H9 (cell line): ENCODE data around the gene SLC19A1. TPM values are rescaled to one million over a fixed set of nuclear protein-coding genes. Genes with fewer than 3 reads are reported as not detected.

ENCODE experiments used
- DNase-seq: peaks from one replicate; pipeline ENCODE4 v3.0.0-alpha.2; 2017
- H2AFZ ChIP-seq: one replicate; pipeline ENCODE4 v1.6.1; 2013; ENCODE audit warnings: mild to moderate bottlenecking, low read length, control low read depth, moderate library complexity
- H2AK5ac ChIP-seq: 2 replicates; pipeline ENCODE4 v1.6.1; 2013; ENCODE audit warnings: low read length, control low read depth, mixed read lengths; ENCODE audit not compliant: insufficient read length
- H2BK120ac ChIP-seq: one replicate; pipeline ENCODE4 v1.6.1; 2013; ENCODE audit warnings: low read depth, mild to moderate bottlenecking, low read length, control low read depth, inconsistent platforms; ENCODE audit not compliant: poor library complexity, severe bottlenecking
- H2BK12ac ChIP-seq: 2 replicates; pipeline ENCODE4 v1.6.1; 2013; ENCODE audit warnings: low read length, control low read depth, mixed read lengths, low read depth; ENCODE audit not compliant: insufficient read length
- H2BK15ac ChIP-seq: 2 replicates; pipeline ENCODE4 v1.6.1; 2013; ENCODE audit warnings: low read depth, low read length, control low read depth
- H2BK20ac ChIP-seq: one replicate; pipeline ENCODE4 v1.6.1; 2013; ENCODE audit warnings: low read depth, mild to moderate bottlenecking, low read length, control low read depth, inconsistent platforms; ENCODE audit not compliant: poor library complexity, severe bottlenecking
- H2BK5ac ChIP-seq: 2 replicates; pipeline ENCODE4 v1.6.1; 2013; ENCODE audit warnings: low read length, control low read depth, mixed read lengths; ENCODE audit not compliant: insufficient read length
- H3K14ac ChIP-seq: 2 replicates; pipeline ENCODE4 v1.6.1; 2013; ENCODE audit warnings: low read length, control low read depth; ENCODE audit not compliant: insufficient read depth
- H3K18ac ChIP-seq: 2 replicates; pipeline ENCODE4 v1.6.1; 2013; ENCODE audit warnings: low read depth, mild to moderate bottlenecking, mixed read lengths, low read length, control low read depth; ENCODE audit not compliant: insufficient read length
- H3K23ac ChIP-seq: 2 replicates; pipeline ENCODE4 v1.6.1; 2013; ENCODE audit warnings: low read length, control low read depth, mixed read lengths, low read depth; ENCODE audit not compliant: insufficient read length
- H3K23me2 ChIP-seq: 2 replicates; pipeline ENCODE4 v1.6.1; 2013; ENCODE audit warnings: low read depth, mild to moderate bottlenecking, mixed read lengths, low read length, control low read depth; ENCODE audit not compliant: insufficient read length, poor library complexity, severe bottlenecking
- H3K27ac ChIP-seq: 2 replicates; pipeline ENCODE4 v1.5.1; 2013; ENCODE audit warnings: low read length, control low read depth, mixed read lengths, low read depth; ENCODE audit not compliant: insufficient read length
- H3K27me3 ChIP-seq: 2 replicates; pipeline ENCODE4 v1.6.1; 2013; ENCODE audit warnings: low read length, control low read depth, inconsistent platforms; ENCODE audit not compliant: insufficient read depth
- H3K4ac ChIP-seq: 2 replicates; pipeline ENCODE4 v1.6.1; 2013; ENCODE audit warnings: low read depth, mild to moderate bottlenecking, control low read depth, inconsistent platforms, low read length, moderate library complexity
- H3K4me1 ChIP-seq: 2 replicates; pipeline ENCODE4 v1.6.1; 2013; ENCODE audit warnings: low read length, control low read depth, inconsistent platforms; ENCODE audit not compliant: insufficient read depth
- H3K4me2 ChIP-seq: 2 replicates; pipeline ENCODE4 v1.6.1; 2013; ENCODE audit warnings: low read length, control low read depth, mixed read lengths; ENCODE audit not compliant: insufficient read length, insufficient read depth
- H3K56ac ChIP-seq: 2 replicates; pipeline ENCODE4 v1.6.1; 2013; ENCODE audit warnings: low read depth, mild to moderate bottlenecking, mixed read lengths, low read length, control low read depth; ENCODE audit not compliant: insufficient read length
- H3K79me1 ChIP-seq: 2 replicates; pipeline ENCODE4 v1.6.1; 2013; ENCODE audit warnings: low read depth, mild to moderate bottlenecking, moderate library complexity, low read length, control low read depth, inconsistent platforms; ENCODE audit not compliant: insufficient read depth, poor library complexity, severe bottlenecking
- H3K79me2 ChIP-seq: 2 replicates; pipeline ENCODE4 v1.6.1; 2013; ENCODE audit warnings: low read length, control low read depth, inconsistent platforms; ENCODE audit not compliant: insufficient read depth
- H3K9ac ChIP-seq: 2 replicates; pipeline ENCODE4 v1.6.1; 2013; ENCODE audit warnings: low read length, control low read depth, mixed read lengths; ENCODE audit not compliant: insufficient read length; ENCODE audit errors: extremely low read depth
- H3K9me3 ChIP-seq: one replicate; pipeline ENCODE4 v1.6.1; 2013; ENCODE audit warnings: low read depth, low read length, inconsistent platforms; ENCODE audit not compliant: control insufficient read depth
- H3T11ph ChIP-seq: one replicate; pipeline ENCODE4 v1.6.1; 2013; ENCODE audit warnings: mild to moderate bottlenecking, low read length, control low read depth, inconsistent platforms
- H4K20me1 ChIP-seq: one replicate; pipeline ENCODE4 v1.6.1; 2013; ENCODE audit not compliant: control insufficient read depth, insufficient read length, insufficient read depth
- H4K5ac ChIP-seq: 2 replicates; pipeline ENCODE4 v1.6.1; 2013; ENCODE audit warnings: low read depth, mild to moderate bottlenecking, mixed read lengths, low read length, control low read depth; ENCODE audit not compliant: insufficient read length
- H4K8ac ChIP-seq: replicated peaks from 2 replicates; pipeline ENCODE4 v1.6.1; 2013; ENCODE audit warnings: low read length, control low read depth, mixed read lengths, low read depth; ENCODE audit not compliant: insufficient read length
- H4K91ac ChIP-seq: 2 replicates; pipeline ENCODE4 v1.6.1; 2013; ENCODE audit warnings: low read depth, mild to moderate bottlenecking, moderate library complexity, mixed read lengths, low read length, control low read depth; ENCODE audit not compliant: insufficient read length
- H3K27ac Mint-ChIP-seq, 3 experiments: 2 replicates in 2 of 3; 3 replicates in 1 of 3; pipeline ENCODE4 v1.8.0; 2020 to 2021; ENCODE audit warnings: mixed read lengths in 3 of 3, mild to moderate bottlenecking in 1 of 3, moderate library complexity in 1 of 3
- H3K27me3 Mint-ChIP-seq: 2 replicates; pipeline ENCODE4 v1.8.0; 2021; ENCODE audit warnings: low read depth, mild to moderate bottlenecking, moderate library complexity, mixed read lengths
- H3K36me3 Mint-ChIP-seq, 3 experiments: 2 replicates in 2 of 3; 3 replicates in 1 of 3; pipeline ENCODE4 v1.8.0; 2020 to 2021; ENCODE audit warnings: low read depth in 3 of 3, mixed read lengths in 3 of 3; ENCODE audit not compliant: insufficient read depth in 1 of 3
- H3K4me1 Mint-ChIP-seq, 2 experiments: 2 replicates each; pipeline ENCODE4 v1.8.0; 2020; ENCODE audit warnings: mixed read lengths in 2 of 2
- H3K4me3 Mint-ChIP-seq, 2 experiments: 2 replicates in 1 of 2; 3 replicates in 1 of 2; pipeline ENCODE4 v1.8.0; 2020 to 2021; ENCODE audit warnings: mild to moderate bottlenecking in 2 of 2, mixed read lengths in 2 of 2, moderate library complexity in 1 of 2
- H3K9me3 Mint-ChIP-seq, 2 experiments: 2 replicates in 1 of 2; 3 replicates in 1 of 2; pipeline ENCODE4 v1.8.0; 2020; ENCODE audit warnings: mild to moderate bottlenecking in 2 of 2, mixed read lengths in 2 of 2, moderate library complexity in 1 of 2
- CTCF ChIP-seq: fragments of 200-600 bp; sonication (generic); conservative IDR thresholded peaks from 3 replicates; pipeline ENCODE4 v1.8.0; 2021; ENCODE audit warnings: antibody characterized with exemption, mild to moderate bottlenecking
- WGBS: extraction: QIAGEN DNeasy Blood & Tissue Kit; methylation state at CpG from one replicate; pipeline ENCODE4 v1.1.7; 2013; ENCODE audit warnings: missing lambda C conversion rate, low lambda C conversion rate, mixed read lengths; ENCODE audit not compliant: insufficient read length; ENCODE audit errors: extremely low coverage; 5-methylcytosine and 5-hydroxymethylcytosine counted together
- total RNA-seq: library from RNA; stranded (reverse); gene quantifications from 2 replicates; pipeline ENCODE4 v1.2.1, GENCODE V29; 2021

Gene SLC19A1
- total RNA-seq, 1 experiment from 2014 or later = 32.4 TPM

DNA sequence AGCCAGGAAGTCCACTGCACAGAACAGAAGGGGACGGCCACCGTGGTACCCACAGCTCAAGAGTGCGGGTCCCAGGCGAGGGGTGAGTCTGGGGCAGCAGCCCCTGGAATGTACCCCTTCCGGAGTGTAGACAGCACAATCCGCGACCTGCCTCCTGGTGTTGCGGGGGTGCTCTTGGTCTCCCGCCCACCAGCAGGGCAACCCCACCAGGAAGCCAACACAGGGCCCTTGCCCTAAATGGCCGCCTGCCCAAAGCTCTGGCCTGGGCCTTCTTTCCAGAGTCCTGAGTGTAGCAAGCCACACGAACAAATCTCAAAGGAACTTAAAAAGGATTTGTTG, 1.1 kb upstream of the SLC19A1 start:
- DNase-seq = peak; percentile 29
- no peak overlapping the region for H3K56ac ChIP-seq
- no peak overlapping the region for H3K18ac ChIP-seq
- H4K8ac ChIP-seq = no peak overlapping the region
- Mint-ChIP-seq H3K27me3 (peaks cover 13% of the 10 kb centered on the region), H3K4me3 (peak overlapping the region; percentile 46 to 70; a peak in 4 of 5 replicates), H3K36me3 (peaks cover 0 to 7% (median 2%) of the 10 kb centered on the region in 3 experiments; a peak in 2 of 7 replicates), H3K9me3 (peaks cover 3 to 6% of the 10 kb centered on the region in 2 experiments; a peak in 3 of 5 replicates), H3K27ac (no peak overlapping the region; a peak in 1 of 7 replicates), H3K4me1 (peaks cover 10 to 14% of the 10 kb centered on the region in 2 experiments)
- no peak overlapping the region for H2BK120ac ChIP-seq
- H4K5ac ChIP-seq = no peak overlapping the region
- no peaks in the 10 kb centered on the region for H3K4me1 ChIP-seq
- TF ChIP-seq CTCF = no peak
- no peaks in the 10 kb centered on the region for H3K79me1 ChIP-seq
- no peak overlapping the region for H2BK5ac ChIP-seq
- no peak overlapping the region for H2BK15ac ChIP-seq
- H3K23ac ChIP-seq = no peak overlapping the region
- no peak overlapping the region for H2AFZ ChIP-seq
- H3K4me2 ChIP-seq = no peak overlapping the region
- H3K14ac ChIP-seq = no peak overlapping the region; the same call in 1 of the 2 replicates
- no peak overlapping the region for H2BK12ac ChIP-seq
- H3K27me3 ChIP-seq = no peaks in the 10 kb centered on the region
- no peak overlapping the region for H3K4ac ChIP-seq
- H3K27ac ChIP-seq = no peak overlapping the region
- no CpG with 5 or more reads among the region's 11 CpGs for WGBS
- H3K79me2 ChIP-seq = peaks cover 6% of the 10 kb centered on the region; the same call in 1 of the 2 replicates
- H3K23me2 ChIP-seq = peaks cover 5% of the 10 kb centered on the region
- H3T11ph ChIP-seq = no peak overlapping the region
- H2AK5ac ChIP-seq = no peak overlapping the region
- H3K9me3 ChIP-seq = no peaks in the 10 kb centered on the region
- no peak overlapping the region for H2BK20ac ChIP-seq
- H4K20me1 ChIP-seq = no peaks in the 10 kb centered on the region
- H3K9ac ChIP-seq = no peak overlapping the region
- H4K91ac ChIP-seq = no peak overlapping the region
